ENCODE results near the gene TXLNG.

DNA sequence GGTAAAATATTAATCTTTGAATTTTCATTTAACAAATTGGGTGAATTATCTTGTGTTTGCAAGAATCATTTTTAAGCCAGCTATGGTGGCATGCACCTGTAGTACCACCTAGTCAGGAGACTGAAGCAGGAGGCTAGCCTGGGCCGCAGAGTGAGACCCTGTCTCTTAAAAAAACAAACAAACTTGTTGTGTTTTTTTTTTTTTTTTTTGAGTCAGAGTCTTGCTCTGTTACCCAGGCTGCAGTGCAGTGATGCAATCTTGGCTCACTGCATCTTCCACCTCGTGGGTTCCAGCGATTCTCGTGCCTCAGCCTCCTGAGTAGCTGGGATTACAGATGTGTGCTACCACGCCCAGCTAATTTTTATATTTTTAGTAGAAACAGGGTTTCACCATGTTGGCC, 2.2 kb downstream of the TXLNG start:
- no peak for TF ChIP-seq JUND (IDR thresholded peaks at IDR 0.05)
- TF ChIP-seq, protein P1, sequence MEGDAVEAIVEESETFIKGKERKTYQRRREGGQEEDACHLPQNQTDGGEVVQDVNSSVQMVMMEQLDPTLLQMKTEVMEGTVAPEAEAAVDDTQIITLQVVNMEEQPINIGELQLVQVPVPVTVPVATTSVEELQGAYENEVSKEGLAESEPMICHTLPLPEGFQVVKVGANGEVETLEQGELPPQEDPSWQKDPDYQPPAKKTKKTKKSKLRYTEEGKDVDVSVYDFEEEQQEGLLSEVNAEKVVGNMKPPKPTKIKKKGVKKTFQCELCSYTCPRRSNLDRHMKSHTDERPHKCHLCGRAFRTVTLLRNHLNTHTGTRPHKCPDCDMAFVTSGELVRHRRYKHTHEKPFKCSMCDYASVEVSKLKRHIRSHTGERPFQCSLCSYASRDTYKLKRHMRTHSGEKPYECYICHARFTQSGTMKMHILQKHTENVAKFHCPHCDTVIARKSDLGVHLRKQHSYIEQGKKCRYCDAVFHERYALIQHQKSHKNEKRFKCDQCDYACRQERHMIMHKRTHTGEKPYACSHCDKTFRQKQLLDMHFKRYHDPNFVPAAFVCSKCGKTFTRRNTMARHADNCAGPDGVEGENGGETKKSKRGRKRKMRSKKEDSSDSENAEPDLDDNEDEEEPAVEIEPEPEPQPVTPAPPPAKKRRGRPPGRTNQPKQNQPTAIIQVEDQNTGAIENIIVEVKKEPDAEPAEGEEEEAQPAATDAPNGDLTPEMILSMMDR (IDR thresholded peaks at IDR 0.05), result no peak
- no peak for TF ChIP-seq RAD21 (IDR thresholded peaks at IDR 0.05; ENCODE audit: low read length)
- TF ChIP-seq YY1 (IDR thresholded peaks at IDR 0.05; ENCODE audit: low read depth), result no peak
- no peak for TF ChIP-seq FOSL2 (IDR thresholded peaks at IDR 0.05; ENCODE audit: borderline replicate concordance, low read depth)
- TF ChIP-seq POLR2AphosphoS5 (IDR thresholded peaks at IDR 0.05; ENCODE audit: low read depth, low read length), result no peak
- TF ChIP-seq EZH2phosphoT487 (IDR thresholded peaks at IDR 0.05; ENCODE audit: borderline replicate concordance, low read depth), result no peak
- TF ChIP-seq, protein P2, sequence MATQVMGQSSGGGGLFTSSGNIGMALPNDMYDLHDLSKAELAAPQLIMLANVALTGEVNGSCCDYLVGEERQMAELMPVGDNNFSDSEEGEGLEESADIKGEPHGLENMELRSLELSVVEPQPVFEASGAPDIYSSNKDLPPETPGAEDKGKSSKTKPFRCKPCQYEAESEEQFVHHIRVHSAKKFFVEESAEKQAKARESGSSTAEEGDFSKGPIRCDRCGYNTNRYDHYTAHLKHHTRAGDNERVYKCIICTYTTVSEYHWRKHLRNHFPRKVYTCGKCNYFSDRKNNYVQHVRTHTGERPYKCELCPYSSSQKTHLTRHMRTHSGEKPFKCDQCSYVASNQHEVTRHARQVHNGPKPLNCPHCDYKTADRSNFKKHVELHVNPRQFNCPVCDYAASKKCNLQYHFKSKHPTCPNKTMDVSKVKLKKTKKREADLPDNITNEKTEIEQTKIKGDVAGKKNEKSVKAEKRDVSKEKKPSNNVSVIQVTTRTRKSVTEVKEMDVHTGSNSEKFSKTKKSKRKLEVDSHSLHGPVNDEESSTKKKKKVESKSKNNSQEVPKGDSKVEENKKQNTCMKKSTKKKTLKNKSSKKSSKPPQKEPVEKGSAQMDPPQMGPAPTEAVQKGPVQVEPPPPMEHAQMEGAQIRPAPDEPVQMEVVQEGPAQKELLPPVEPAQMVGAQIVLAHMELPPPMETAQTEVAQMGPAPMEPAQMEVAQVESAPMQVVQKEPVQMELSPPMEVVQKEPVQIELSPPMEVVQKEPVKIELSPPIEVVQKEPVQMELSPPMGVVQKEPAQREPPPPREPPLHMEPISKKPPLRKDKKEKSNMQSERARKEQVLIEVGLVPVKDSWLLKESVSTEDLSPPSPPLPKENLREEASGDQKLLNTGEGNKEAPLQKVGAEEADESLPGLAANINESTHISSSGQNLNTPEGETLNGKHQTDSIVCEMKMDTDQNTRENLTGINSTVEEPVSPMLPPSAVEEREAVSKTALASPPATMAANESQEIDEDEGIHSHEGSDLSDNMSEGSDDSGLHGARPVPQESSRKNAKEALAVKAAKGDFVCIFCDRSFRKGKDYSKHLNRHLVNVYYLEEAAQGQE (IDR thresholded peaks at IDR 0.05; ENCODE audit: low read depth, low read length), result no peak
- TF ChIP-seq FOXJ3 (CRISPR knock-in tag; IDR thresholded peaks at IDR 0.05), result no peak
